ENCODE results near the gene FAM216B.

Gene FAM216B

DNA sequence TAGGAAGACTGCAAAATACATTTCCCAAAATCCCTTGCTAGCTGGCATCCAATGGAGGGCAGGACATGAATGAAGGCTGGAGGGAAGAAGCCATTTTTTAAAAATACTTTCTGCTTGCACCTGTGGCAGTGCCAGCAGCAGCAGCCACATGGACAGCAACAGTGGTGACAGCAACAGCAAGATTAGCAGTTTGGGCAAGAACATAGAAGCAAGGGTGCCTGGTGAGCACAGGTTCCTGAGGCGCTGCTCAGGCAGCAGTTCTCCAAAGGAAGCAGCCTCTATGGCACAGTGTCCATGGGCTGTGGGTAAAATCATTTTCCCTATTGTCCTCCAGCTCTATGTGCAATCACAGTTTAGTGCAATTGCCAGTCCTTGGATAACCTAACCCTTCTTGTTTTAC, 1.3 kb upstream of the FAM216B start:
- DNase-seq (ENCODE audit: low spot score): no peak

DNA sequence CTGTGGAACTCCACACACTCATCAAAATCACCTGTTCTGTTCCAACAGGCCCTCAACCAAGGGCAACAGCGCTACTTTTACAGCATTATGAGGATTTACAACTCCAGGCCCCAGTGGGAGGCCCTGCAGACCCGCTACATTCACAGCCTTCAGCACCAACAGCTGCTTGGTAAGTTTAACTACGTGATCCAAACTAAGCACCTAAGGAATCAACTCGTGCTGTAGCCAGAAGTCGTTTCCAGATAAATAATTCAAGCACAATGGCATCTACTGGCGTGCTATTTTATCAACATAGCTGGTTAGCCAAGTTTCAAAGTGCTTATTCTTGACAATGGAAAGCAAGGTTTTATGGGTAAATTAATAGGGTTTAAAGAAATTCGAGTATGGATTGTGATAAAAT, 5.3 kb downstream of the FAM216B start:
- no peak for DNase-seq (ENCODE audit: low spot score)

GRCh38 chr13:42788601-42789000, 7.2 kb downstream of the FAM216B start:
- DNase-seq (ENCODE audit: low spot score): no peak

DNA sequence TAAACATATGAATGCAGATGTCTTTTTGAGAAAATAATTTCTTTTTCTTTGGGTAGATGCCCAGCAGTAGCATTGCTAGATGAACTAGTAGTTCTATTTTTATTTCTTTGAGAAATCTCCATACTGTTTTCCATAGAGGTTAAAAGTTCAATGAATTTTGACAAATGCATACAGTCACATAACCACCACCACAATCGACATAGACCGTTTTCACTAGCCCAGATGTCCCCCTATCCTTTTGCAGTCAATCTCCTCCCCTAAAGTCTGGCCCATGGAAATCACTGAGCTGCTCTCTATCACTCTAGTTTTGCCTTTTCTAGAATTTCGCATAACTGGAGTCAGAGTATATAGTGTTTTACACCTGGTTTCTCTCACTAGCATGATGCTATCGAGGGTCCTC, 10.8 kb downstream of the FAM216B start:
- no peak for DNase-seq (ENCODE audit: low spot score)

DNA sequence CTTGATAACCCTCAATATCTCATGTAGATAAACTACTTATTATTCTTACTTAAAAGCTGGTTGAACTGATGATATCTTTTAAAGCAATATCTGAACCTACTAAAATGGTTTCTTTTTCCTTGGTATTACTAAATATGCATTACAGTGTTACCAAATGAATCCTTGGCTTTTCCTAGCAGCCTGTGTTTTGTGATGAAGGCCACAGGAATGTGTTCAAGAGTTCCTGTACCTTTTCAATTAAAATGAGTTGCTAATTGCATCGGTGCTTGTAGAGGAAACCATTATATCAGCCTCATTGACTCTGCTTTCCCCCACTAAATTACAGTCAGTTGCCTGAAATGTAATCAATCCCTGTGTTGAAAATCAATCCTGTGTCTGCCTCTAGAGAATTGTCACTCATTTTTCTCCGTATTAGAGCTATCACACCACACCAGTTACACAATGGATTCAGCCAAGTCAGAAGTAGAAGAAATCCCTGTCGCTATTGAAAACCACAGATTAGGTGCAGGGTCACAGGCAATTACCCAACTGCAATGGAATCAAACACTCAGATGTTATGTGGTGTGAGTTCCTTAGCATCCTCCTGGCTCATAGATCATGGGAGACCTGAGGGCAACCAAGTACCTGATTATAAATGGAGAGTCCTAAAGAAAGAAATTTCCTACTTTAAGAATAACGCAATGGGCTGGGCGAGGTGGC, 13.3 kb downstream of the FAM216B start:
- DNase-seq (ENCODE audit: low spot score): no peak

DNA sequence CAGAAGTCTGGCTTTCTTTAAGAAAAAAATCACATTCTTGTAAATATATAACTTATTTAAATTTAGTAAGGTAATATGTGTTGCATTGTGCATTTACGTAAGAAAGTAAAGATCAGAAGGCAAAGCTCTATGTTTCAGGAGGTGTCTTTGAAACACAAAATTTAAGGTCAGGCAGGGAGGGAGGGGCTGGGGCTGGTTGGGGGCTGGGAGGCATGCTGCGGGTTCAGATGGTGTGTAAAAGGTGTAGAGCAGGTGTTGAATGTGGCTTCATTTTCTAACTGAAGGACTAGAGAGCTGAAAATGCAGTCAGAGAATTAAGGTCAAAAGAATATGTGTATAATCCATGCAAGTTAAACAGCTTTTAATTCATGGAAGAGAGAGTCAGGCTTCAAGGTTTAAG, 14.3 kb downstream of the FAM216B start:
- no peak for DNase-seq (ENCODE audit: low spot score)

- no peak for DNase-seq (ENCODE audit: low spot score)
Observed at GRCh38 chr13:42796747-42797356, 15.5 kb downstream of the FAM216B start.

- no peak for DNase-seq (ENCODE audit: low spot score)
Observed at GRCh38 chr13:42798118-42798517, 16.7 kb downstream of the FAM216B start.

- no peak for DNase-seq (ENCODE audit: low spot score)
Observed at GRCh38 chr13:42800109-42800643, 18.8 kb downstream of the FAM216B start.

- no peak for DNase-seq (ENCODE audit: low spot score)
Observed at GRCh38 chr13:42803563-42804204, 22.3 kb downstream of the FAM216B start.

DNA sequence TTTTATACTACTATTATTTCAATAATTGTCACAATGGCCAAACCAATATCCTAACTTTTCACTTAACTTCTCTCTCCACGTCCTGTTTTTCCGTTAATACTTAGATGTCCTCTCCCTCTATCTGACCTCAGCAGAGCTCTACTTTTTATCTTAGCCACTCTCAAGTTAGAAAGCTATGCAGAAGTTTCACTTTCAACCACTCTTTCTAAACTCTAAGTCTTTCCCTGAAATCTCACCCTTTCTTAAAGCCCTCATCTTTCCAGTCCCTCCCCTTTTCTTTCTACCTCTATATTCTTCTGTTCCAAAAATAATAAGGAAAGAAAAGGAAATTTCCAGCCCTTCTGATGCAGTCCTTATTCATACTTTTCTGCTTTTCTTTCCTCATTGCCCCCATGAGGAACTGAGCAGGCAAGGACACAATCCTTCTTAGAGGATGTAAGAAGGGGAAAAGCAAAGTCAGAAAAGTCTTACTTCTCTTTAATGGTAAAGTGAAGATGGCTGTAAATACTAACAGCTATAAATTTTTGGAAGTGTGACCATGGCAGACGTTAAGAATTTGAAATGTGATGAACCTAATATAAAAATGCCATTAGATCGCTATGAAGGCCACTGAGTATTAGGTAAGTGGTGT, 23.0 kb downstream of the FAM216B start:
- no peak for DNase-seq (ENCODE audit: low spot score)

DNA sequence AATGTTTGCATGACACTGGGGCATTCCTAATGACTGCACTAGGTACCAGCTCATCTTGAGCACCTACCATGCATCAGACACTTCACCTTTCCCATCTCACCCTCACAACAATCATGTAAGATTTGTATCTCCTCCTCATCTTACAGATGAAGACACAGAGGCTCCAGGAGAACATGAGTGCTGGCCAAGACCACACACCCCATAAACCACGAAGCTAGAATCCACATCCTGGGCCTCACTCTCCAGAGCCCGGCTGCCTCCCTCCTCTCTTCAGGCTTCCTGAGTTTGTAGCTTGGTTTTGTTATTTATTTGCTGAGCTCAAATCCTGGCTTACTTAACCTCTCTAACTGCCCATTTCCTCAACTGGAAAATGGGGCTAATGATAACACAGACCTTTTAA, 25.9 kb downstream of the FAM216B start:
- DNase-seq (ENCODE audit: low spot score): no peak

GRCh38 chr13:42807866-42808265, 26.5 kb downstream of the FAM216B start:
- no peak for DNase-seq (ENCODE audit: low spot score)

GRCh38 chr13:42808341-42808940, 27.1 kb downstream of the FAM216B start:
- no peak for DNase-seq (ENCODE audit: low spot score)

GRCh38 chr13:42812316-42812715, 30.9 kb downstream of the FAM216B start:
- DNase-seq (ENCODE audit: low spot score): no peak

DNA sequence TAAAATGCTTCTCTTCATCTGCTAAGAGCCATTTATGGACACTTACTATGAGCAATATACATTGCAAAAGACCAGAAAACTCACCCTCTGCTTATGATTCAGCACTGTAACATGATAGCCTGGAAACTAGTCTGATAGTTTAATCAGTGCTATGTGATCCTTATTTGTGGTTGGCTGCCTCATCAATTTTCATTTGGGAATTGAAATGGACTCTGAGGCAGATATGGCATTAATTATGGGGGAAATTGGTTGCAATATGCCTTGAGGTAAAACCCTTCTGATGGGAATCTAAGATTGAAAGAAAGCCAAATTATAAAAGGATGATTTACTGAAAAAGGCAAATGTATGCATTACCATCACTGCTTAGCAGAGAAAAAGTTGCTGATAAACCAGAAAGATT, 33.5 kb downstream of the FAM216B start:
- no peak for DNase-seq (ENCODE audit: low spot score)

DNA sequence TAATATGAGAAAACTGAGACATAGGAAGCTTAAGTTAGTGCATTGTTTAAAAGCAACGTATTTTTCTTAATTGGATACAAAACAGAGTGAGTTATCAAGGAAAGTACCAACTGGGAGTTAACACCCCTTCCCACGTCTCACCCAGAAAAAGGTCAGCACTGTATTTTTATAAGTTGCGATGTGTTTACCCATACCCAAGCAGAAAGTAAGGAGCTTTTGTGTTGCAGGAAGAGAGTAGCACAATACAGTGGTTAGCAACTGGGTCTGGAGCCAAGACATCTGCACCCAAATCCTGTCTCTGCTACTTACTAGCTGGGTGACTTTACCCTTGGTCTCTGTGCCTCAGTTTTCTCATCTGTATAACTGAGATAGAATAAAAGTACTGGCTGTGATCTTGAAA, 34.3 kb downstream of the FAM216B start:
- DNase-seq (ENCODE audit: low spot score): no peak

DNA sequence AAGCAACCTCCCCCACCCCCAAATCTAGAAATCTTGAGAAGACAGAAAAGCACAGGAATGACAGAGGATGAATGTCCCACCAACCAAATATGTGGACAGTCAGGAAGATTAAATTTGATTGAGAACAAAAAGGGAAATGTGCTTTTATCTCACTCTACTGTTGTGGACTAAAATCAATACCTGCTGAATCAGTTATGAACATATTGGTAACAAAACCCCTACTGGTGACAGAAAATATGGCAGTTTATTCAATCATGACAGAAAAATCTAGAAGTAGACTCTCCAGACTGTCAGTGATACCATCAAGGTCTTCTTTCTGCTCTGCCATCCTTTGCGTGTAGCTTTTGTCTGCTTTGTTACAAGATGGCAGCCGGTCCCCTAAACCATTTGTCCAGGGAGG, 35.2 kb downstream of the FAM216B start:
- DNase-seq (ENCODE audit: low spot score): no peak

- peak; percentile 56 for DNase-seq (ENCODE audit: low spot score)
Observed at GRCh38 chr13:42819687-42820086, 38.3 kb downstream of the FAM216B start.

GRCh38 chr13:42820451-42820850, 39.1 kb downstream of the FAM216B start:
- no peak for DNase-seq (ENCODE audit: low spot score)

DNA sequence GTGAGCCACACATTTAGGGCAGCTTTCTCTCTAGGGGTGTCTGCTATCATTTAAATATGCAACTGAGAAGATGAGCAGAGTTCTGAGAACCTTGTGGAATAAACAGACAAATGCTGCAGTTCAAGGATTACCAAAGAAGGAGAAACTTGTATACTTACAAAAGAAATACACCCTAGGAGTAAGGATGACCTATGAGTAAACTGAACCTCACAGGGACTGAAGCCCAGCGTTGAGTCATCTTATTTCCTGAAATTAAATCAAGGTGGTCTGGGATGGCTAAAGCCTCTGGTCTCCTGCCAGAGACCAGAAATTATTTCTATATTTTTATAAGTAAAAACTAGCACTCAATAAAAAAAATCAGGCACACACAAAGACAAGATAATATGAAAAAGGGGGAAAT, 40.1 kb downstream of the FAM216B start:
- DNase-seq (ENCODE audit: low spot score): no peak

GRCh38 chr13:42832341-42833096, 51.1 kb downstream of the FAM216B start:
- no peak for DNase-seq (ENCODE audit: low spot score)

Data from putamen (tissue), 1 donor.